ENCODE data around the gene ATCAY.
"Not testable (repeated sequence)": the region's sequence is repeated elsewhere in the genome, so short reads cannot be mapped to it uniquely, and the experiment has no call there.

ATCAY gene

GRCh38 chr19:3931041-3931440 is 50.6 kb downstream of the ATCAY start:
- Histone ChIP-seq H2AFZ (ENCODE audit: low read length, unreplicated experiment) (no peak overlapping the region), H3K4me1 (ENCODE audit: control insufficient read depth, insufficient read depth, low read length, unreplicated experiment) (no peaks in the 10 kb centered on the region), H3K27me3 (ENCODE audit: insufficient read depth, low read length) (peaks cover 15% of the 10 kb centered on the region), H3K79me2 (ENCODE audit: control insufficient read depth, insufficient read depth, low read length, unreplicated experiment) (no peaks in the 10 kb centered on the region), H3K36me3 (ENCODE audit: insufficient read depth, low read length) (no peaks in the 10 kb centered on the region), H3K4me3 (ENCODE audit: low read depth, low read length) (no peak overlapping the region), H3K27ac (ENCODE audit: low read depth, low read length) (no peak overlapping the region)

GRCh38 chr19:3932931-3933810 is 52.7 kb downstream of the ATCAY start, which contains the start of gene NMRK2:
Gene NMRK2 (plus strand): TSS chr19:3933069. CDS start chr19:3933672, 603 bp downstream.
- peaks cover 15% of the 10 kb centered on the region for H3K27me3 ChIP-seq (ENCODE audit: insufficient read depth, low read length)
- no peaks in the 10 kb centered on the region for H3K4me1 ChIP-seq (ENCODE audit: control insufficient read depth, insufficient read depth, low read length, unreplicated experiment)
- no peak within 1 kb of the TSS for H3K27ac ChIP-seq (ENCODE audit: low read depth, low read length)
- no peak within 1 kb of the TSS for H2AFZ ChIP-seq (ENCODE audit: low read length, unreplicated experiment)
- H3K79me2 ChIP-seq (ENCODE audit: control insufficient read depth, insufficient read depth, low read length, unreplicated experiment), result no peaks in the 10 kb centered on the region
- no peak within 1 kb of the TSS for H3K4me3 ChIP-seq (ENCODE audit: low read depth, low read length)
- no peaks in the 10 kb centered on the region for H3K36me3 ChIP-seq (ENCODE audit: insufficient read depth, low read length)

- no peaks in the 10 kb centered on the region for H3K36me3 ChIP-seq (ENCODE audit: insufficient read depth, low read length)
- H2AFZ ChIP-seq (ENCODE audit: low read length, unreplicated experiment), result no peak overlapping the region
- H3K4me3 ChIP-seq (ENCODE audit: low read depth, low read length), result no peak overlapping the region
- peaks cover 15% of the 10 kb centered on the region for H3K27me3 ChIP-seq (ENCODE audit: insufficient read depth, low read length)
- H3K79me2 ChIP-seq (ENCODE audit: control insufficient read depth, insufficient read depth, low read length, unreplicated experiment), result no peaks in the 10 kb centered on the region
- H3K27ac ChIP-seq (ENCODE audit: low read depth, low read length), result no peak overlapping the region
- no peaks in the 10 kb centered on the region for H3K4me1 ChIP-seq (ENCODE audit: control insufficient read depth, insufficient read depth, low read length, unreplicated experiment)
Measured at GRCh38 chr19:3936506-3937442, 56.3 kb downstream of the ATCAY start.

- not testable (repeated sequence) for H2AFZ ChIP-seq (ENCODE audit: low read length, unreplicated experiment); H3K27ac ChIP-seq (ENCODE audit: low read depth, low read length)
Measured at GRCh38 chr19:3938300-3938950, 57.9 kb downstream of the ATCAY start.

GRCh38 chr19:3942790-3943409 is 62.4 kb downstream of the ATCAY start:
- H3K27me3 ChIP-seq (ENCODE audit: insufficient read depth, low read length), result no peaks in the 10 kb centered on the region
- no peaks in the 10 kb centered on the region for H3K36me3 ChIP-seq (ENCODE audit: insufficient read depth, low read length)
- H3K27ac ChIP-seq (ENCODE audit: low read depth, low read length), result no peak overlapping the region

More at GRCh38 chr19:3938300-3938950, 57.9 kb downstream of the ATCAY start:
- H3K27me3 ChIP-seq (ENCODE audit: insufficient read depth, low read length); H3K36me3 ChIP-seq (ENCODE audit: insufficient read depth, low read length); H3K4me3 ChIP-seq (ENCODE audit: low read depth, low read length); H3K4me1 ChIP-seq (ENCODE audit: control insufficient read depth, insufficient read depth, low read length, unreplicated experiment); H3K79me2 ChIP-seq (ENCODE audit: control insufficient read depth, insufficient read depth, low read length, unreplicated experiment): not testable (repeated sequence)

GRCh38 chr19:3944018-3944721 is 63.7 kb downstream of the ATCAY start:
- H3K36me3 ChIP-seq (ENCODE audit: insufficient read depth, low read length), result no peaks in the 10 kb centered on the region
- H3K27me3 ChIP-seq (ENCODE audit: insufficient read depth, low read length), result no peaks in the 10 kb centered on the region

More at GRCh38 chr19:3942790-3943409, 62.4 kb downstream of the ATCAY start:
- Histone ChIP-seq H3K4me1 (ENCODE audit: control insufficient read depth, insufficient read depth, low read length, unreplicated experiment) (no peaks in the 10 kb centered on the region), H3K79me2 (ENCODE audit: control insufficient read depth, insufficient read depth, low read length, unreplicated experiment) (no peaks in the 10 kb centered on the region), H2AFZ (ENCODE audit: low read length, unreplicated experiment) (no peak overlapping the region), H3K4me3 (ENCODE audit: low read depth, low read length) (no peak overlapping the region)

GRCh38 chr19:3945838-3946237 is 65.4 kb downstream of the ATCAY start:
- Histone ChIP-seq H3K79me2 (ENCODE audit: control insufficient read depth, insufficient read depth, low read length, unreplicated experiment) (no peaks in the 10 kb centered on the region), H3K27me3 (ENCODE audit: insufficient read depth, low read length) (no peaks in the 10 kb centered on the region), H2AFZ (ENCODE audit: low read length, unreplicated experiment) (no peak overlapping the region), H3K4me3 (ENCODE audit: low read depth, low read length) (no peak overlapping the region), H3K36me3 (ENCODE audit: insufficient read depth, low read length) (no peaks in the 10 kb centered on the region), H3K4me1 (ENCODE audit: control insufficient read depth, insufficient read depth, low read length, unreplicated experiment) (no peaks in the 10 kb centered on the region), H3K27ac (ENCODE audit: low read depth, low read length) (no peak overlapping the region)

More at GRCh38 chr19:3944018-3944721, 63.7 kb downstream of the ATCAY start:
- H3K4me3 ChIP-seq (ENCODE audit: low read depth, low read length), result no peak overlapping the region
- H3K27ac ChIP-seq (ENCODE audit: low read depth, low read length), result no peak overlapping the region
- H3K4me1 ChIP-seq (ENCODE audit: control insufficient read depth, insufficient read depth, low read length, unreplicated experiment), result no peaks in the 10 kb centered on the region
- no peak overlapping the region for H2AFZ ChIP-seq (ENCODE audit: low read length, unreplicated experiment)
- no peaks in the 10 kb centered on the region for H3K79me2 ChIP-seq (ENCODE audit: control insufficient read depth, insufficient read depth, low read length, unreplicated experiment)

GRCh38 chr19:3947316-3947933 is 66.9 kb downstream of the ATCAY start:
- not testable (repeated sequence) for H3K27me3 ChIP-seq (ENCODE audit: insufficient read depth, low read length); H3K4me3 ChIP-seq (ENCODE audit: low read depth, low read length); H3K36me3 ChIP-seq (ENCODE audit: insufficient read depth, low read length); H3K27ac ChIP-seq (ENCODE audit: low read depth, low read length); H3K79me2 ChIP-seq (ENCODE audit: control insufficient read depth, insufficient read depth, low read length, unreplicated experiment); H2AFZ ChIP-seq (ENCODE audit: low read length, unreplicated experiment); H3K4me1 ChIP-seq (ENCODE audit: control insufficient read depth, insufficient read depth, low read length, unreplicated experiment)

- Histone ChIP-seq H2AFZ (ENCODE audit: low read length, unreplicated experiment) (no peak overlapping the region), H3K36me3 (ENCODE audit: insufficient read depth, low read length) (no peaks in the 10 kb centered on the region), H3K4me1 (ENCODE audit: control insufficient read depth, insufficient read depth, low read length, unreplicated experiment) (no peaks in the 10 kb centered on the region), H3K27me3 (ENCODE audit: insufficient read depth, low read length) (no peaks in the 10 kb centered on the region), H3K27ac (ENCODE audit: low read depth, low read length) (no peak overlapping the region), H3K79me2 (ENCODE audit: control insufficient read depth, insufficient read depth, low read length, unreplicated experiment) (no peaks in the 10 kb centered on the region), H3K4me3 (ENCODE audit: low read depth, low read length) (no peak overlapping the region)
Measured at GRCh38 chr19:3949294-3949693, 68.8 kb downstream of the ATCAY start.

All from ACC112 (cell line).